Neural progenitor cell (in vitro differentiated cells): ENCODE measurements around the gene KRT72.

Experiments
- EZH2 ChIP-seq: fragments of 200-600 bp; sonication (generic); IDR thresholded peaks from 2 replicates; pipeline ENCODE4 v1.6.1; 2017; ENCODE audit warnings: antibody characterized with exemption, mild to moderate bottlenecking, moderate library complexity
- TF ChIP-seq, protein P1 (sequence below): fragments of 200-600 bp; sonication (generic); IDR thresholded peaks from 2 replicates; pipeline ENCODE4 v1.5.1; 2017; ENCODE audit warnings: antibody characterized with exemption, mild to moderate bottlenecking

DNA sequence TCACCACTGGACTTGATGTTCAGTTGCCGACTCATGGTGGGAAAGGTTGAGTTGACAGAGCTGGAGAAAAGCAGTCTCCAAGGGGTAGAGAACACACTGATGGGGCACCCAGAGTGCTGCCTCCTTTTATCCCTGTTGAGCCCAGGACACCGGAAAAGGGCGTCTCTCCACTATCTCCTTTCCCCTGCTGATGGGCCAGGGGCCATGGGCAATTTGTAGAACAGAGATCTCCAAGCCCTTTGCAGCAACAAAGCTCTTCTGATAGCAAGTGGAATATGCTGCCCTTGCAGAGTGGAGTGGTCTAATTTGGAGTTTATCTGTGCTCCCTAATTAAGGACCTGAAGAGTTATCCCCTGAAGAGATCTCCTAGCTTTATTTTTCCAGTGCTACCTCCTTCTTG is 27.5 kb downstream of the KRT72 start, which contains the start of gene KRT74:
- TF ChIP-seq, protein P1, sequence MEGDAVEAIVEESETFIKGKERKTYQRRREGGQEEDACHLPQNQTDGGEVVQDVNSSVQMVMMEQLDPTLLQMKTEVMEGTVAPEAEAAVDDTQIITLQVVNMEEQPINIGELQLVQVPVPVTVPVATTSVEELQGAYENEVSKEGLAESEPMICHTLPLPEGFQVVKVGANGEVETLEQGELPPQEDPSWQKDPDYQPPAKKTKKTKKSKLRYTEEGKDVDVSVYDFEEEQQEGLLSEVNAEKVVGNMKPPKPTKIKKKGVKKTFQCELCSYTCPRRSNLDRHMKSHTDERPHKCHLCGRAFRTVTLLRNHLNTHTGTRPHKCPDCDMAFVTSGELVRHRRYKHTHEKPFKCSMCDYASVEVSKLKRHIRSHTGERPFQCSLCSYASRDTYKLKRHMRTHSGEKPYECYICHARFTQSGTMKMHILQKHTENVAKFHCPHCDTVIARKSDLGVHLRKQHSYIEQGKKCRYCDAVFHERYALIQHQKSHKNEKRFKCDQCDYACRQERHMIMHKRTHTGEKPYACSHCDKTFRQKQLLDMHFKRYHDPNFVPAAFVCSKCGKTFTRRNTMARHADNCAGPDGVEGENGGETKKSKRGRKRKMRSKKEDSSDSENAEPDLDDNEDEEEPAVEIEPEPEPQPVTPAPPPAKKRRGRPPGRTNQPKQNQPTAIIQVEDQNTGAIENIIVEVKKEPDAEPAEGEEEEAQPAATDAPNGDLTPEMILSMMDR: no peak
- no peak for TF ChIP-seq EZH2
